Epithelial cell of esophagus (primary cell): ENCODE data around the gene FXN.

Source experiments
- DNase-seq: peaks from one replicate; pipeline ENCODE4 v3.0.0; 2010; ENCODE audit warnings: low read depth
- H3K4me3 ChIP-seq: 2 replicates; pipeline ENCODE4 v1.5.1; 2011; ENCODE audit warnings: mild to moderate bottlenecking, low read length, control low read depth
- CTCF ChIP-seq: IDR thresholded peaks from 2 replicates; pipeline ENCODE4 v1.5.1; 2011; ENCODE audit warnings: low read depth, mild to moderate bottlenecking, low read length, control low read depth, inconsistent platforms; ENCODE audit not compliant: insufficient read depth; ENCODE audit errors: missing control alignments

Gene FXN

DNA sequence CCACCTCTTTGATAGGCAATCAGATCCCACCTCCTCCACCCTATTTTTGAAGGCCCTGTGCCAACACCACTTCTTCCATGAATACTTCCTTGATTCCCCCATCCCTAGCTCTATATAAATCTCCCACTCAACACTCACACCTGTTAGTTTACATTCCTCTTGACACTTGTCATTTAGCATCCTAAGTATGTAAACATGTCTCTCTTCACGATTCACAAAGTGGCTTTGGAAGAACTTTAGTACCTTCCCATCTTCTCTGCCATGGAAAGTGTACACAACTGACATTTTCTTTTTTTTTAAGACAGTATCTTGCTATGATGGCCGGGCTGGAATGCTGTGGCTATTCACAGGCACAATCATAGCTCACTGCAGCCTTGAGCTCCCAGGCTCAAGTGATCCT, 1.5 kb upstream of the FXN start:
- TF ChIP-seq CTCF = no peak
- H3K4me3 ChIP-seq = no peak overlapping the region
- DNase-seq = peak; percentile 18

DNA sequence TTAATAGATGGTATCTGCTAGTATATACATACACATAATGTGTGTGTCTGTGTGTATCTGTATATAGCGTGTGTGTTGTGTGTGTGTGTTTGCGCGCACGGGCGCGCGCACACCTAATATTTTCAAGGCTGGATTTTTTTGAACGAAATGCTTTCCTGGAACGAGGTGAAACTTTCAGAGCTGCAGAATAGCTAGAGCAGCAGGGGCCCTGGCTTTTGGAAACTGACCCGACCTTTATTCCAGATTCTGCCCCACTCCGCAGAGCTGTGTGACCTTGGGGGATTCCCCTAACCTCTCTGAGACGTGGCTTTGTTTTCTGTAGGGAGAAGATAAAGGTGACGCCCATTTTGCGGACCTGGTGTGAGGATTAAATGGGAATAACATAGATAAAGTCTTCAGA, 757 bp downstream of the FXN start:
- no peak for TF ChIP-seq CTCF
- DNase-seq = peak; percentile 24

DNA sequence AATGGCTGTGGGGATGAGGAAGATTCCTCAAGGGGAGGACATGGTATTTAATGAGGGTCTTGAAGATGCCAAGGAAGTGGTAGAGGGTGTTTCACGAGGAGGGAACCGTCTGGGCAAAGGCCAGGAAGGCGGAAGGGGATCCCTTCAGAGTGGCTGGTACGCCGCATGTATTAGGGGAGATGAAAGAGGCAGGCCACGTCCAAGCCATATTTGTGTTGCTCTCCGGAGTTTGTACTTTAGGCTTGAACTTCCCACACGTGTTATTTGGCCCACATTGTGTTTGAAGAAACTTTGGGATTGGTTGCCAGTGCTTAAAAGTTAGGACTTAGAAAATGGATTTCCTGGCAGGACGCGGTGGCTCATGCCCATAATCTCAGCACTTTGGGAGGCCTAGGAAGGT, 1.2 kb downstream of the FXN start:
- H3K4me3 ChIP-seq = peak overlapping the region; percentile 89
- no peak for DNase-seq
- no peak for TF ChIP-seq CTCF

More for the DNA sequence above, 757 bp downstream of the FXN start:
- H3K4me3 ChIP-seq = peak overlapping the region; percentile 89

- TF ChIP-seq CTCF = no peak
- H3K4me3 ChIP-seq = no peak overlapping the region
- no peak for DNase-seq
These were observed 5.1 kb downstream of the FXN start for GRCh38 chr9:69040646-69041045.

- no peak for DNase-seq
These were observed 9.0 kb downstream of the FXN start for GRCh38 chr9:69044240-69045219.

DNA sequence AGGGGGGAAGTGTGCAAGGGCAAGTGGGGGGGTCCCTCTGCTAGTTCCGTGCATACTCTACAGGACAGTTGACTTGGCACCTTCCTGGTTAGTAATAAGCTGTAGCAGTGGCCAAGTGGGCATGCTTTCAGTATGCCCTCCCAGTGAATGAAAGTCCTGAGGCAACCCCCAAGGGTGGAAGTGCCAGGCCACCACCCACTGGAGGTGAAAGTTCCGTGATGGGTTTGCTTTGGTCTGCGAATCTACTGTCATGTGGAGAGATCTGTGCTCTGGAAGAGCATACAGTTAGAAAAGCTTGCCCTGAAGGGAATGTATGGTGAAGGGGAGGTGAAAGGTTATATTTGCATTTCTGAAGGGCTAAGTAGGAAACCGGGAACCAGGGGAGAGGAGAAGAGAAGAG, 10.3 kb downstream of the FXN start:
- TF ChIP-seq CTCF = no peak
- no peak for DNase-seq
- no peak overlapping the region for H3K4me3 ChIP-seq

More at GRCh38 chr9:69044240-69045219, 9.0 kb downstream of the FXN start:
- TF ChIP-seq CTCF = no peak
- H3K4me3 ChIP-seq = no peak overlapping the region
